Colonic mucosa (tissue), 4 donors: ENCODE data around the gene GNA15. TPM values are rescaled to one million over a fixed set of nuclear protein-coding genes. Genes with fewer than 3 reads are reported as not detected.

ENCODE experiments used
- DNase-seq: peaks from one replicate; pipeline ENCODE4 v3.0.0-alpha.2; 2020
- H3K27ac ChIP-seq: fragments of 200-600 bp; one replicate; pipeline ENCODE4 v1.8.0; 2021
- H3K27me3 ChIP-seq: fragments of 200-600 bp; one replicate; pipeline ENCODE4 v1.8.0; 2021
- H3K36me3 ChIP-seq: fragments of 200-600 bp; one replicate; pipeline ENCODE4 v1.8.0; 2021
- H3K4me1 ChIP-seq: fragments of 200-600 bp; one replicate; pipeline ENCODE4 v1.8.0; 2021; ENCODE audit warnings: mild to moderate bottlenecking
- H3K4me3 ChIP-seq: fragments of 200-600 bp; one replicate; pipeline ENCODE4 v1.8.0; 2021
- H3K9ac ChIP-seq, 2 donors: one replicate each; pipeline ENCODE4 v1.7.0; 2013; ENCODE audit warnings: control low read depth in 2 of 2, low read depth in 2 of 2, low read length in 2 of 2
- H3K9me3 ChIP-seq: fragments of 200-600 bp; one replicate; pipeline ENCODE4 v1.8.0; 2021
- CTCF ChIP-seq: fragments of 200-600 bp; IDR thresholded peaks from one replicate; pipeline ENCODE4 v1.8.0; 2022; ENCODE audit warnings: antibody characterized with exemption, mild to moderate bottlenecking
- intact Hi-C: fragments of 100-400 bp; cut with DNase I; formaldehyde crosslinking; loops from one replicate; pipeline ENCODE4 v1.14.1; 2022
- total RNA-seq, 2 donors: library from RNA; stranded (reverse); fragmentation: NEBNext Ultra II Directional in 1 of 2; extraction: Animal tissue kit (Norgen Biotek cat#: 25700) in 1 of 2; gene quantifications; one replicate each; pipeline ENCODE4 v1.2.1, GENCODE V29; 2021
- donor health status: healthy.
- donor health status: DM: no; HTN: no; CAD: no.
- donor health status: DM: no; HTN: no; CAD: no.

Gene GNA15
- total RNA-seq, 2 donors from 2014 or later = 1.6 to 6.6 TPM

DNA sequence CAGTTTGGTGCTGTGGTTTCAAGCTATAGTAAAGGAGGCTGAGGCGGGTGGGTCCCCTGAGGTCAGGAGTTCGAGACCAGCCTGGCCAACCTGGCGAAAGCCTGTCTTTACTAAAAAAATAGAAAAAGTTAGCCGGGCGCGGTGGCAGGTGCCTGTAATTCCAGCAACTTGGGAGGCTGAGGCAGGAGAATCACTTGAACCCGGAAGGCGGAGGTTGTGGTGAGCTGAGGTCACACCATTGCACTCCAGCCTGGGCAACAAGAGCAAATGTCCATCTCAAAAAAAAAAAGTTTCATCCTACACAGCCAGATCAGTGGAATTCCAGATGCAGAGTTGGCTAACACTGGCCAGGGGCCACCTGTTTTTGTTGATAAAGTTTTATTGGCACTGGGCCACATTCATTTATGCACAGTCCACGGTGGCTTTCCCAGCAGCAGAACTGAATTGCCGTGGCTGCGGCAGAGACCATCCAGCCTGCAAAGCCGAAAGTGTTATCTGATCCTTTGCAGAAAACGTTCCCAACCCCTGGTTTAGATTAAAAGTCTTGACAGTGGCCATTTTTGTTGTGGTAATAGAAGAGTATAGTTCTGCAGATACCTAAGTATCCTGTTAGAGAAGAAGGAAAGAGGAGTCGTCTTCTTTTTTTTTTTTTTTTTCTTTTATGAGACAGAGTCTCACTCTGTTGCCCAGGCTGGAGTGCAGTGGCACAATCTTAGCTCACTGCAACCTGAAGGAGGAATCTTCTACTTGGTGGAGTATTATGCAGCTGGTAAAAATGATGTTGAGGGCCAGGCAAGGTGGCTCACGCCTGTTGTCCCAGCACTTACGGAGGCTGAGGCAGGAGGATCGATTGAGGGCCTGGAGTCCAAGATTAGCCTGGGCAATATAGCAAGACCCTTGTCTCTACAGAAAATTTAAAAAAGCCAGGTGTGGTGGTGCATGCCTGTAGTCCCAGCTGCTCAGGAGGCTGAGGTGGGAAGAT is 58.6 kb downstream of the GNA15 start:
- peaks cover 4% of the 10 kb centered on the region for H3K4me1 ChIP-seq
- H3K36me3 ChIP-seq = no peaks in the 10 kb centered on the region
- H3K4me3 ChIP-seq = no peak overlapping the region
- no peak overlapping the region for H3K27ac ChIP-seq
- H3K9ac ChIP-seq = no peak overlapping the region
- no peaks in the 10 kb centered on the region for H3K27me3 ChIP-seq
- no peak for DNase-seq
- intact Hi-C loops = no loop called here
- TF ChIP-seq CTCF = no peak
- no peaks in the 10 kb centered on the region for H3K9me3 ChIP-seq

- no peaks in the 10 kb centered on the region for H3K36me3 ChIP-seq
- TF ChIP-seq CTCF = no peak
- H3K27me3 ChIP-seq = no peaks in the 10 kb centered on the region
- no peaks in the 10 kb centered on the region for H3K4me1 ChIP-seq
- no peak overlapping the region for H3K4me3 ChIP-seq
- no peak for DNase-seq
- H3K9ac ChIP-seq = no peak overlapping the region
- intact Hi-C loops = no loop called here
- H3K9me3 ChIP-seq = no peaks in the 10 kb centered on the region
- H3K27ac ChIP-seq = no peak overlapping the region
Observed at GRCh38 chr19:3196064-3196932, 60.5 kb downstream of the GNA15 start.

DNA sequence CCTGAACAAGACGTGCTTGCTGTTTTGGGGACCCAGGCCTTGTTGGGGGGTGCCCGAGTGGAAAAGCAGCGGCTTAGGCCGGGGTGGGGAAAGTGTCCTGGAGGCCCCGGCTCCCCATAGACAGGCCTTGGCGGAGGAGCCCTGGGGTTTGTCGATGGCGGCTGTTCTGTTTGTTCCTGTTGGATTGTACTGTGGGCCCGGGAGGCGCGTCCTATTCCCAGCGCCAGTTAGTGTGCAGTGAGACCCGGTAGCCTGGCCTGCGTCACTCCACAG is 61.0 kb downstream of the GNA15 start:
- Histone ChIP-seq H3K9ac (no peak overlapping the region), H3K4me1 (no peaks in the 10 kb centered on the region), H3K27me3 (no peaks in the 10 kb centered on the region), H3K9me3 (no peaks in the 10 kb centered on the region), H3K4me3 (no peak overlapping the region), H3K27ac (no peak overlapping the region), H3K36me3 (no peaks in the 10 kb centered on the region)
- intact Hi-C loops = no loop called here
- no peak for DNase-seq
- TF ChIP-seq CTCF = no peak

DNA sequence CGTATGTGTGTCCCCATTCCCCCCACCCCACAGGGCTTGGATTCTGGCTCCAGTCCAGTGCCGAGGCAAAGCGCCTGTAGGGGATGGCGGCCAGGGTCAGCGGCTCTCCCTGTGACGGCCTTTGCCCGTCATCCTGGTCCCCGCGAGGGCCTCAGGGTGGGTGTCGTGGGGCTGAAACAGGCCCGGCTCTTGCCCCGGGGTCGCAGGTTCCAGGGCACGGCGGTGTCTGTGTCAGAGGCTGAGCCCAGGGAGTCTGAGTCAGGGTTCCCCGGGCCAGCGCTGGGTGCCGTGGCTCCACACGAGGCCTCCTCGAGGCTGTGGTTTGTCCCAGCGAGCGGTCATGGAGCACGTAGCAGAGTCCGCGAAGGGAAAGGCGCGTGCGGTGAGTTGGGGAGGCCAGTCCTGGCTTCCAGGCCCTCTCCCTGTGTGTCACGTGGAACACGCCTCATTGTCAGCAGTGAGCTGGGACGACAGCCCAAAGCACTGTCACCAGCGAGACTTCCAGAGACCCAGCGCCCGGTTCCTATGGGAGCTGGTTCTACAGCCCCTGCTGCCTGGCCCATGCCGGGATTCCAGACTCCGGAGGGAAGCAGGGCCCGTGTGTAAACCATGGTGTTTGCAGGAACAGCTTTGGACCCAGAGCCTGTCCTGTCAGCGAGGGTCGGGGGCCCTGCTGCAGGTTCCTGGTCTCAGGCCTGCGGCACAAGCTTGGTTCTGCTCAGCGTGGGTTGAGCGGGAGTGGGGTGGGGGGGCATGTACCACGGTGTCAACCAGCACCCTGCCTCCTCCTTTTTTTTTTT is 63.3 kb downstream of the GNA15 start:
- no peaks in the 10 kb centered on the region for H3K36me3 ChIP-seq
- H3K27me3 ChIP-seq = no peaks in the 10 kb centered on the region
- H3K9ac ChIP-seq = no peak overlapping the region
- TF ChIP-seq CTCF = no peak
- H3K4me3 ChIP-seq = no peak overlapping the region
- no peak overlapping the region for H3K27ac ChIP-seq
- H3K9me3 ChIP-seq = no peaks in the 10 kb centered on the region
- intact Hi-C loops = no loop called here
- DNase-seq = no peak
- no peaks in the 10 kb centered on the region for H3K4me1 ChIP-seq

GRCh38 chr19:3201072-3201700 is 65.4 kb downstream of the GNA15 start:
- Histone ChIP-seq H3K36me3 (peaks cover 5% of the 10 kb centered on the region), H3K9ac (no peak overlapping the region), H3K4me1 (no peaks in the 10 kb centered on the region), H3K27ac (no peak overlapping the region), H3K9me3 (no peaks in the 10 kb centered on the region), H3K4me3 (no peak overlapping the region), H3K27me3 (no peaks in the 10 kb centered on the region)
- intact Hi-C loops = no loop called here
- DNase-seq = no peak
- TF ChIP-seq CTCF = no peak
